Measurements from ENCODE around the gene PON3. TPM values are rescaled to one million over a fixed set of nuclear protein-coding genes. Genes with fewer than 3 reads are reported as not detected.

Gene PON3
- total and polyA plus RNA-seq, 2 of the 13 experiments (the other 11 are each of a cell fraction or from before 2014, with no cell fraction given), result 23.6 to 37.8 TPM

DNA sequence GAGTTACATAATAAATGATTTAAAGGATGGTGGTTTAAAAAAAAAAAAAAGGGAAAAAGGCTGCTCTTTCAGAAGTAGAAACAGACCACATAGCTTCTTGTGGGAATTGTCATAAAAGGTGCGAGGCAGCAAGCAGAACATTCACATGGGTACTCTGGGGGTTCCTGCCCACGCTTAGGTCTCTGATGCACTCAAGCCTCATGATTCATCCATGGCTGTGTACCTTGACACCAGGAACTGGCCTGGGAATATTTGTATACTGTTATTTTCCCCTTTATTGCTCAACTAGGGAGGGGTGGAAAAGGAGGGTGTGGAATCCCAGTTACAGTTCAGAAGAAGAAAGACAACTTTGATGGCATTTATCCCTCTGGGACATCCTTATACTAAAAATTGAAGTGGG lies 34.7 kb upstream of the PON3 start (continued):
- TF ChIP-seq ZNF777 (CRISPR knock-in tag; IDR thresholded peaks at IDR 0.05), result no peak
- TF ChIP-seq FOXA1 (IDR thresholded peaks at IDR 0.05), result no peak
- TF ChIP-seq FOXA1 (CRISPR knock-in tag; IDR thresholded peaks at IDR 0.05), result peak; percentile 71
- TF ChIP-seq, protein P1, sequence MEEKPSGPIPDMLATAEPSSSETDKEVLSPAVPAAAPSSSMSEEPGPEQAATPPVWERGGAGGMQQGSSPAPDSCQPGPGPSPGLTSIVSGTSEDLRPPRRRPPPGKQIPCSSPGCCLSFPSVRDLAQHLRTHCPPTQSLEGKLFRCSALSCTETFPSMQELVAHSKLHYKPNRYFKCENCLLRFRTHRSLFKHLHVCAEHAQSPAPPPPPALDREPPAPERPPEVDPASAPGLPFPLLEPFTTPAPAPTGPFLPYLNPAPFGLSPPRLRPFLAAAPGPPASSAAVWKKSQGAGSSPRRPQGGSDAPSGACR (CRISPR knock-in tag; IDR thresholded peaks at IDR 0.05), result no peak
- TF ChIP-seq TBX3 (IDR thresholded peaks at IDR 0.05; ENCODE audit: borderline replicate concordance), result peak; percentile 41; the same call in 1 of the 2 replicates
- peak; percentile 26; the same call in 1 of the 2 replicates for TF ChIP-seq DPF2 (CRISPR knock-in tag; IDR thresholded peaks at IDR 0.05; ENCODE audit: borderline replicate concordance, low read depth)
- no peak for TF ChIP-seq ZNF33A (CRISPR knock-in tag; IDR thresholded peaks at IDR 0.05; ENCODE audit: borderline replicate concordance)
- TF ChIP-seq, protein P2, sequence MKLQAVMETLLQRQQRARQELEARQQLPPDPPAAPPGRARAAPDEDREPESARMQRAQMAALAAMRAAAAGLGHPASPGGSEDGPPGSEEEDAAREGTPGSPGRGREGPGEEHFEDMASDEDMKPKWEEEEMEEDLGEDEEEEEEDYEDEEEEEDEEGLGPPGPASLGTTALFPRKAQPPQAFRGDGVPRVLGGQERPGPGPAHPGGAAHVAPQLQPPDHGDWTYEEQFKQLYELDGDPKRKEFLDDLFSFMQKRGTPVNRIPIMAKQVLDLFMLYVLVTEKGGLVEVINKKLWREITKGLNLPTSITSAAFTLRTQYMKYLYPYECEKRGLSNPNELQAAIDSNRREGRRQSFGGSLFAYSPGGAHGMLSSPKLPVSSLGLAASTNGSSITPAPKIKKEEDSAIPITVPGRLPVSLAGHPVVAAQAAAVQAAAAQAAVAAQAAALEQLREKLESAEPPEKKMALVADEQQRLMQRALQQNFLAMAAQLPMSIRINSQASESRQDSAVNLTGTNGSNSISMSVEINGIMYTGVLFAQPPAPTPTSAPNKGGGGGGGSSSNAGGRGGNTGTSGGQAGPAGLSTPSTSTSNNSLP (IDR thresholded peaks at IDR 0.05; ENCODE audit: low read depth, low read length), result peak; percentile 67; the same call in 1 of the 2 replicates
- TF ChIP-seq KDM6A (CRISPR knock-in tag; IDR thresholded peaks at IDR 0.05; ENCODE audit: low read depth), result 0 out of 2 replicates have a peak, but pooled peaks have one; percentile 14
- peak; percentile 77 for TF ChIP-seq SAP130 (CRISPR knock-in tag; IDR thresholded peaks at IDR 0.05; ENCODE audit: low read depth)
- peak; percentile 51; the same call in 1 of the 2 replicates for TF ChIP-seq RARA (CRISPR knock-in tag; IDR thresholded peaks at IDR 0.05)
- peak; percentile 69; the same call in 1 of the 2 replicates for TF ChIP-seq SOX5 (CRISPR knock-in tag; IDR thresholded peaks at IDR 0.05; ENCODE audit: borderline replicate concordance)
- TF ChIP-seq SMAD3 (CRISPR knock-in tag; IDR thresholded peaks at IDR 0.05), result peak; percentile 53
- TF ChIP-seq DR1 (CRISPR knock-in tag; IDR thresholded peaks at IDR 0.05), result no peak
- TF ChIP-seq, protein P3, sequence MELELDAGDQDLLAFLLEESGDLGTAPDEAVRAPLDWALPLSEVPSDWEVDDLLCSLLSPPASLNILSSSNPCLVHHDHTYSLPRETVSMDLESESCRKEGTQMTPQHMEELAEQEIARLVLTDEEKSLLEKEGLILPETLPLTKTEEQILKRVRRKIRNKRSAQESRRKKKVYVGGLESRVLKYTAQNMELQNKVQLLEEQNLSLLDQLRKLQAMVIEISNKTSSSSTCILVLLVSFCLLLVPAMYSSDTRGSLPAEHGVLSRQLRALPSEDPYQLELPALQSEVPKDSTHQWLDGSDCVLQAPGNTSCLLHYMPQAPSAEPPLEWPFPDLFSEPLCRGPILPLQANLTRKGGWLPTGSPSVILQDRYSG (CRISPR knock-in tag; IDR thresholded peaks at IDR 0.05), result no peak
- peak; percentile 99 for TF ChIP-seq ELF3 (CRISPR knock-in tag; IDR thresholded peaks at IDR 0.05)
- TF ChIP-seq RXRB (CRISPR knock-in tag; IDR thresholded peaks at IDR 0.05; ENCODE audit: borderline replicate concordance), result peak; percentile 73; the same call in 1 of the 2 replicates
- peak; percentile 97 for TF ChIP-seq FOSL2 (CRISPR knock-in tag; IDR thresholded peaks at IDR 0.05)
- TF ChIP-seq, protein P4, sequence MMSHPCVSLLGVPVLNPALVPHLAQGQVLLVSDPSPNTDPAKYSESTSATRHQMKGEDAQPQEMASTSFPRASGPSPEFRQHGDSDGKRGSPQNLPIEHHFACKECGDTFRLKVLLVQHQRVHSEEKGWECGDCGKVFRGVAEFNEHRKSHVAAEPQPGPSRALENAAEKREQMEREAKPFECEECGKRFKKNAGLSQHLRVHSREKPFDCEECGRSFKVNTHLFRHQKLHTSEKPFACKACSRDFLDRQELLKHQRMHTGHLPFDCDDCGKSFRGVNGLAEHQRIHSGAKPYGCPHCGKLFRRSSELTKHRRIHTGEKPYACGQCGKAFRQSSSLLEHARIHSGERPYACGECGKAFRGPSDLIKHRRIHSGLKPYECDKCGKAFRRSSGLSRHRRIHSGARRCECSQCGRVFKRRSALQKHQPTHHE (CRISPR knock-in tag; IDR thresholded peaks at IDR 0.05; ENCODE audit: borderline replicate concordance), result no peak
- TF ChIP-seq, protein P5, sequence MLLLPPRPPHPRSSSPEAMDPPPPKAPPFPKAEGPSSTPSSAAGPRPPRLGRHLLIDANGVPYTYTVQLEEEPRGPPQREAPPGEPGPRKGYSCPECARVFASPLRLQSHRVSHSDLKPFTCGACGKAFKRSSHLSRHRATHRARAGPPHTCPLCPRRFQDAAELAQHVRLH (CRISPR knock-in tag; IDR thresholded peaks at IDR 0.05; ENCODE audit: borderline replicate concordance, low read depth), result peak; percentile 45; the same call in 1 of the 2 replicates
- no peak for TF ChIP-seq RFXANK (CRISPR knock-in tag; IDR thresholded peaks at IDR 0.05)
- TF ChIP-seq CEBPB (IDR thresholded peaks at IDR 0.05; ENCODE audit: borderline replicate concordance, low read depth, low read length), result peak; percentile 95
- TF ChIP-seq HMG20A (CRISPR knock-in tag; IDR thresholded peaks at IDR 0.05; ENCODE audit: borderline replicate concordance), result peak; percentile 54; the same call in 1 of the 2 replicates
- TF ChIP-seq FOXP1 (IDR thresholded peaks at IDR 0.05), result peak; percentile 36; the same call in 1 of the 2 replicates
- TF ChIP-seq FOXP1 (CRISPR knock-in tag; IDR thresholded peaks at IDR 0.05), result peak; percentile 92
- peak; percentile 90 for TF ChIP-seq ZNF3 (CRISPR knock-in tag; IDR thresholded peaks at IDR 0.05)
- TF ChIP-seq FOXO1 (CRISPR knock-in tag; IDR thresholded peaks at IDR 0.05), result peak; percentile 64; the same call in 1 of the 2 replicates
- no peak for TF ChIP-seq CHCHD3 (CRISPR knock-in tag; IDR thresholded peaks at IDR 0.05)
- TF ChIP-seq, protein P6, sequence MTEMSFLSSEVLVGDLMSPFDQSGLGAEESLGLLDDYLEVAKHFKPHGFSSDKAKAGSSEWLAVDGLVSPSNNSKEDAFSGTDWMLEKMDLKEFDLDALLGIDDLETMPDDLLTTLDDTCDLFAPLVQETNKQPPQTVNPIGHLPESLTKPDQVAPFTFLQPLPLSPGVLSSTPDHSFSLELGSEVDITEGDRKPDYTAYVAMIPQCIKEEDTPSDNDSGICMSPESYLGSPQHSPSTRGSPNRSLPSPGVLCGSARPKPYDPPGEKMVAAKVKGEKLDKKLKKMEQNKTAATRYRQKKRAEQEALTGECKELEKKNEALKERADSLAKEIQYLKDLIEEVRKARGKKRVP (CRISPR knock-in tag; IDR thresholded peaks at IDR 0.05), result 0 out of 4 replicates have a peak, but pooled peaks of 1 of the 2 experiments have one; percentile 30

Measured in HepG2 (cell line).